ENCODE measurements around the gene FKBP15. TPM values are rescaled to one million over a fixed set of nuclear protein-coding genes. Genes with fewer than 3 reads are reported as not detected.

Gene FKBP15
- total RNA-seq, 1 experiment from 2014 or later, result 32.2 TPM

DNA sequence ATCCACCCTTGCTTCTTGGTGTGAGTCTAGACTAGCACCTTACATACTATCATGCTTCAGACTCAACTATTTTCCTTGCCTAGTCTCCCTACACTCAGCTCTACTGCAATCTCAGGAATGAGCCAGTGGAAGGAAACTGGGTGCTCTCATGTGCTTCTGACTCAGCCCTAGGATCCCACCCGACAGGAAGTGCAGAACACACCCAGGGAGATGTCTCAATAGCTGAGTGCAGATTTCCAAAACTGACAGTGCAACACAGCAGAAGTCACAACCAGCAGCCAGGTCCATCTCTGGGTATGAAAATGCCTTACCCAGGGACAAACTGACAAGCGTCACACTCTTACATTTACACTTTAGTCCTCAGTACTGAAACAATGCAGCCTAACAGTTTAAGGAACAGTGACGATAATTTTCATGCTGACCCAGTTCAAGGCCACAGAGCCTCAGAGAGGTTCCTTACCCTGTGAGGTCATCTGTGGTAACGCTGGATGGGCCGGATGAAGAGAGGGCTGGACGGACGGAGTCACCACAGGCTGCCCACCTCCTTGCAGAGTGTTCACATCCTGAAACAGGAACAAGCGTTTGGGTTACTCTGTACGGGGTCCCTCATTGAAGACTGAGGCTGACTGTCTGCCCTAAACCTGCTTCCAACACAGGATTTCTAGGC, 33.0 kb downstream of the FKBP15 start:
- ChIA-PET POLR2A (interaction anchor here (0.6 to 7.3 kb wide), 9 partner anchors 9 to 87 kb away, joined by 3 to 80 read pairs (median 4); partner anchors contain the start of genes CDC26, FKBP15, SLC31A1 and SLC31A2), CTCF (interaction anchor here (0.9 to 1.5 kb wide), 4 partner anchors 8 to 36 kb away, joined by 3 to 5 read pairs (median 4); no protein-coding TSS in a partner anchor)
- DNase-seq (ENCODE audit: unreplicated experiment), result peak; percentile 92

DNA sequence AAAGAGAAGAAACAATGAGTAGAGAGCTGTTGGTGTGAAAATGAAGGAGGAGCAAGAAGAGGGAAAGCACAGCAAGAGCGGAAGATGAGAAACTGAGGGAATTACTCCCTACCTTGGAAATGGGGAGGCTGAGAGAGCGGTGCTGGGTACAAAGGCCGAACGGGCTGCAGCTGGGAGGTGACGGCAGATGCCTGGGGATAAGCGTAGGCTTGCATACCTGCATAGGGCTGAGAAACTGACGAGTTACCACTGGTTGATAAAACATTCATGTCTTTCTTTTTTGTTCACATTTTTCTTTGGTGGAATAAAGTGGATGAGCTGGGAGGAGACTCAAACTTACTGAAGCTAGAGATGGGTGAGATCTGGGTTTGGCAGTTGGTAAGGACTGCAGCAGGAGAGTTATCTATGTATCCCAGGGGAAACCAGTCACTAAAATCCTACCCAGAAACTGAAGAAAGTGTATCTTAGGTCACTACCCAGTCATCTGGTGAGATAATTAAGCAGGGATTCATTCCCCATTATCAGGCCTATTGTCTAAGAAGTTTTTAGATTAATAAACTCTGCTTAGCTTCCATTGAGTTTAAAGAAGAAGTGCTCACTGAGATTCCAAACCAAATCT, 34.8 kb downstream of the FKBP15 start:
- no peak for DNase-seq (ENCODE audit: unreplicated experiment)
- no peaks in the 10 kb centered on the region for H3K9me3 Mint-ChIP-seq (ENCODE audit: unreplicated experiment)
- TF ChIP-seq, protein P1, sequence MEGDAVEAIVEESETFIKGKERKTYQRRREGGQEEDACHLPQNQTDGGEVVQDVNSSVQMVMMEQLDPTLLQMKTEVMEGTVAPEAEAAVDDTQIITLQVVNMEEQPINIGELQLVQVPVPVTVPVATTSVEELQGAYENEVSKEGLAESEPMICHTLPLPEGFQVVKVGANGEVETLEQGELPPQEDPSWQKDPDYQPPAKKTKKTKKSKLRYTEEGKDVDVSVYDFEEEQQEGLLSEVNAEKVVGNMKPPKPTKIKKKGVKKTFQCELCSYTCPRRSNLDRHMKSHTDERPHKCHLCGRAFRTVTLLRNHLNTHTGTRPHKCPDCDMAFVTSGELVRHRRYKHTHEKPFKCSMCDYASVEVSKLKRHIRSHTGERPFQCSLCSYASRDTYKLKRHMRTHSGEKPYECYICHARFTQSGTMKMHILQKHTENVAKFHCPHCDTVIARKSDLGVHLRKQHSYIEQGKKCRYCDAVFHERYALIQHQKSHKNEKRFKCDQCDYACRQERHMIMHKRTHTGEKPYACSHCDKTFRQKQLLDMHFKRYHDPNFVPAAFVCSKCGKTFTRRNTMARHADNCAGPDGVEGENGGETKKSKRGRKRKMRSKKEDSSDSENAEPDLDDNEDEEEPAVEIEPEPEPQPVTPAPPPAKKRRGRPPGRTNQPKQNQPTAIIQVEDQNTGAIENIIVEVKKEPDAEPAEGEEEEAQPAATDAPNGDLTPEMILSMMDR (IDR thresholded peaks at IDR 0.05; ENCODE audit: unreplicated experiment), result no peak
- no TSS peak for BruUV-seq (replicated peaks)
- ChIA-PET CTCF (interaction anchor here (0.6 to 1.7 kb wide), 6 partner anchors 13 to 220 kb away, joined by 3 to 4 read pairs (median 4); no protein-coding TSS in a partner anchor), POLR2A (interaction anchor here (5.4 to 7.3 kb wide), 2 partner anchors 34 to 35 kb away, joined by 38 to 80 read pairs; partner anchors contain the start of genes FKBP15, SLC31A1 and SLC31A2)
- no peak overlapping the region for H3K4me3 Mint-ChIP-seq (ENCODE audit: unreplicated experiment)
- peaks cover 65% of the 10 kb centered on the region for H3K36me3 Mint-ChIP-seq (ENCODE audit: insufficient read depth, unreplicated experiment)
- H3K27me3 Mint-ChIP-seq (ENCODE audit: insufficient read depth, unreplicated experiment), result no peaks in the 10 kb centered on the region
- H3K27ac Mint-ChIP-seq (ENCODE audit: low read depth, unreplicated experiment), result peak overlapping the region; percentile 96
- H3K4me1 Mint-ChIP-seq (ENCODE audit: insufficient read depth, unreplicated experiment), result peaks cover 45% of the 10 kb centered on the region
- intact Hi-C loops (cut with micrococcal nuclease), result loop anchor here (5.0 kb wide), 1 partner anchor 36 kb away; the partner anchor contains the start of genes FKBP15 and SLC31A1

More for the DNA sequence above, 33.0 kb downstream of the FKBP15 start:
- no peaks in the 10 kb centered on the region for H3K27me3 Mint-ChIP-seq (ENCODE audit: insufficient read depth, unreplicated experiment)
- TF ChIP-seq, protein P1 (IDR thresholded peaks at IDR 0.05; ENCODE audit: unreplicated experiment), result no peak
- H3K9me3 Mint-ChIP-seq (ENCODE audit: unreplicated experiment), result no peaks in the 10 kb centered on the region
- H3K36me3 Mint-ChIP-seq (ENCODE audit: insufficient read depth, unreplicated experiment), result peaks cover 61% of the 10 kb centered on the region
- intact Hi-C loops (cut with micrococcal nuclease), result loop anchor here (5.0 kb wide), 1 partner anchor 34 kb away; the partner anchor contains the start of genes FKBP15 and SLC31A1
- H3K27ac Mint-ChIP-seq (ENCODE audit: low read depth, unreplicated experiment), result peak overlapping the region; percentile 96
- no TSS peak for BruUV-seq (replicated peaks)
- peaks cover 45% of the 10 kb centered on the region for H3K4me1 Mint-ChIP-seq (ENCODE audit: insufficient read depth, unreplicated experiment)
- peak overlapping the region; percentile 60 for H3K4me3 Mint-ChIP-seq (ENCODE audit: unreplicated experiment)

DNA sequence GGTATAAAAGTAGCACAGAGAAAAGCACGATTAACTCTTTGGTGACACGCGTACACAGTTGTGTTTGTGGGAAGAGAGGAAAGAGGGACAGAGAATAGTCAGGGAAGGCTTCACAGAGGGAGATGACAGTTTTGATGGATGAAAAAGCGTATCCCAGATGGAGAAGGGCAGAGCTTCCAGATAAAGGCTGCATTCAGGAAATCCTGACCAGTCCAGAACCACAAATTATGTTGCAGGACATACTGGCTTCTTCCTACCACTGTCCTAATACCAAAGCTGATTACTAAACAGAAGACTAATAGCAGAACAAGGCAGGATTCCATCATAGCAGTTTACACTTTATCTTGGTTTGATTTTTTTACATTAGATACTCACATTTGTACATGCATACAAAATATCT, 35.8 kb downstream of the FKBP15 start:
- TF ChIP-seq, protein P1 (IDR thresholded peaks at IDR 0.05; ENCODE audit: unreplicated experiment), result no peak
- POLR2A ChIA-PET, result interaction anchor here (5.4 to 7.3 kb wide), 2 partner anchors 33 to 36 kb away, joined by 38 to 80 read pairs; partner anchors contain the start of genes FKBP15, SLC31A1 and SLC31A2
- no peaks in the 10 kb centered on the region for H3K9me3 Mint-ChIP-seq (ENCODE audit: unreplicated experiment)
- CTCF ChIA-PET, result interaction anchor here (0.7 to 1.4 kb wide), 3 partner anchors 11 to 33 kb away, joined by 3 to 5 read pairs (median 4); no protein-coding TSS in a partner anchor
- no peaks in the 10 kb centered on the region for H3K27me3 Mint-ChIP-seq (ENCODE audit: insufficient read depth, unreplicated experiment)
- no peak for DNase-seq (ENCODE audit: unreplicated experiment)
- no TSS peak for BruUV-seq (replicated peaks)
- peaks cover 43% of the 10 kb centered on the region for H3K4me1 Mint-ChIP-seq (ENCODE audit: insufficient read depth, unreplicated experiment)
- H3K27ac Mint-ChIP-seq (ENCODE audit: low read depth, unreplicated experiment), result peak overlapping the region; percentile 85
- intact Hi-C loops (cut with micrococcal nuclease), result loop anchor here (5.0 kb wide), 1 partner anchor 37 kb away; the partner anchor contains the start of genes FKBP15 and SLC31A1
- no peak overlapping the region for H3K4me3 Mint-ChIP-seq (ENCODE audit: unreplicated experiment)
- peaks cover 61% of the 10 kb centered on the region for H3K36me3 Mint-ChIP-seq (ENCODE audit: insufficient read depth, unreplicated experiment)

DNA sequence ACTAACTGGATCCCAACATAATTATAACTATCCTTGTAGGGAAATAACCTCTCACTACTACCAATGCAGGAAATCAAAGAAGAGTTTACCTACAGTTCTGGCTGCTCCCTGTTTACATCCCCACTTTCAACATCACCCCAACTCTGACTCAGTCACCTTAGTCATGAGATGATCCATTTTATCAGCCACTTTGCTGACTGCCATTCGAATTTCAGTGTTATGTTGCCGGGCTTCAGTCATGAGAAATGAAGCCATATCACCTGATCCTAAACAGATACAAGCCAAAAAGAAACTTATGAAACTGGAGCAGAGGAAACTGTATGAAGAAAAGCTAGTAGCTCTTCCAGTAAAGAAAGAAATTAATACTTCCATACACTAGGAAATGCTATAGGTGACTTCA, 36.5 kb downstream of the FKBP15 start:
- no TSS peak for BruUV-seq (replicated peaks)
- H3K4me1 Mint-ChIP-seq (ENCODE audit: insufficient read depth, unreplicated experiment), result peaks cover 39% of the 10 kb centered on the region
- ChIA-PET POLR2A (interaction anchor here (5.4 to 7.3 kb wide), 2 partner anchors 32 to 37 kb away, joined by 38 to 80 read pairs; partner anchors contain the start of genes FKBP15, SLC31A1 and SLC31A2), CTCF (interaction anchor here (0.8 to 1.4 kb wide), 2 partner anchors 10 to 33 kb away, joined by 4 to 5 read pairs; no protein-coding TSS in a partner anchor)
- TF ChIP-seq, protein P1 (IDR thresholded peaks at IDR 0.05; ENCODE audit: unreplicated experiment), result no peak
- intact Hi-C loops (cut with micrococcal nuclease), result no loop called here
- H3K4me3 Mint-ChIP-seq (ENCODE audit: unreplicated experiment), result no peak overlapping the region
- no peaks in the 10 kb centered on the region for H3K9me3 Mint-ChIP-seq (ENCODE audit: unreplicated experiment)
- peaks cover 65% of the 10 kb centered on the region for H3K36me3 Mint-ChIP-seq (ENCODE audit: insufficient read depth, unreplicated experiment)
- peak; percentile 38 for DNase-seq (ENCODE audit: unreplicated experiment)
- H3K27me3 Mint-ChIP-seq (ENCODE audit: insufficient read depth, unreplicated experiment), result no peaks in the 10 kb centered on the region
- H3K27ac Mint-ChIP-seq (ENCODE audit: low read depth, unreplicated experiment), result peak overlapping the region; percentile 85
